ENCODE results near the gene CAMTA1. TPM values are rescaled to one million over a fixed set of nuclear protein-coding genes. Genes with fewer than 3 reads are reported as not detected.

Gene CAMTA1
- total and polyA plus RNA-seq, 9 of the 15 experiments (the other 6 are each of a cell fraction or from before 2014, with no cell fraction given) = 43.9 to 161 (median 65.9) TPM

GRCh38 chr1:7783178-7783711, 998.0 kb downstream of the CAMTA1 start (continued):
- TF ChIP-seq UBTF (IDR thresholded peaks at IDR 0.05; ENCODE audit: borderline replicate concordance in 1 of 2, low read depth in 2 of 2, low read length in 2 of 2) (0 out of 4 replicates have a peak, but pooled peaks of 1 of the 2 experiments have one; percentile 27), YBX1 (IDR thresholded peaks at IDR 0.05) (no peak), CEBPG (CRISPR knock-in tag; IDR thresholded peaks at IDR 0.05) (no peak), CEBPG (tag; conservative IDR thresholded peaks at IDR 0.05 in 1 of 2, IDR thresholded peaks at IDR 0.05 in 1 of 2) (no peak), NFIC (IDR thresholded peaks at IDR 0.05) (0 out of 2 replicates have a peak, but pooled peaks have one; percentile 38), RBM25 (IDR thresholded peaks at IDR 0.05; ENCODE audit: low read depth, low read length, severe bottlenecking) (no peak), POLR2AphosphoS5 (IDR thresholded peaks at IDR 0.05; ENCODE audit: control insufficient read depth, insufficient read depth, low read depth, low read length) (no peak), NFYB (IDR thresholded peaks at IDR 0.05; ENCODE audit: extremely low read depth, insufficient read length) (no peak)
